ENCODE measurements around the gene C1S. TPM values are rescaled to one million over a fixed set of nuclear protein-coding genes. Genes with fewer than 3 reads are reported as not detected.

The C1S gene
- total RNA-seq, 4 donors from 2014 or later: 391 to 853 (median 638) TPM

DNA sequence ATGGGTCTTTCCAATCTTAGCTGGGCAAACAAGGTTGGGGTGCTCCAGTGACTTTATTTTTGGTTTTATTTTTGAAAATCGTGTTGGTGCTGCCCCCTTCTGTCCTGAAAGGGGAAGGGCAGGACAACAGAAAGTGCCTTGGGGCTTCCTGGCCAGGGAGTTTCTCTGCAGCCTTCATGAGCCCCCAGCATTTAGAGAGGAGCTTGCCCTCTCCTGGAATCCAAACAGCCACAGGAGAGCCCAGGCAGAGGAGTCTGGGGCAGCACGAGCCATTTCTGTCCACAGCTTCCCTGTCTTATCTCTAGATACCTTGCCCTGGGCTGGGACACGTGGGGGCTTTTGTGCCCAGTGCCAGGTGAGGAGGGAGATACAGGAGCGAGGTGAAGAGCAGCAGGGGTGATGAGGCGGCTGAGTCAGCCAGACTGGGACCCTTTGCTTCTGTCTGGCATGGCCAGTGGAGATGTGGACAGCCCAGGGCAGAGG lies 52.9 kb downstream of the C1S start:
- Histone ChIP-seq H3K27ac (peak overlapping the region in 1 of 4 donors; percentile 3), H3K4me3 (no peak overlapping the region), H3K27me3 (no peaks in the 10 kb centered on the region), H3K36me3 (peaks cover 0 to 39% of the 10 kb centered on the region in 2 donors), H3K9me3 (no peaks in the 10 kb centered on the region), H3K4me1 (peaks cover 0 to 36% (median 12%) of the 10 kb centered on the region in 3 donors)
- 0 to 22% methylated on average over 1 to 3 of the region's 5 CpGs for WGBS, 2 donors (ENCODE audit: low coverage in 1 of 2)
- peak in 3 of 4 experiments; percentile 82 to 94 (median 83) for TF ChIP-seq CTCF (IDR thresholded peaks at IDR 0.05)
- TF ChIP-seq POLR2AphosphoS5 (IDR thresholded peaks at IDR 0.05): no peak
- no peak for TF ChIP-seq EP300 (IDR thresholded peaks at IDR 0.05)
- no peak for ATAC-seq

DNA sequence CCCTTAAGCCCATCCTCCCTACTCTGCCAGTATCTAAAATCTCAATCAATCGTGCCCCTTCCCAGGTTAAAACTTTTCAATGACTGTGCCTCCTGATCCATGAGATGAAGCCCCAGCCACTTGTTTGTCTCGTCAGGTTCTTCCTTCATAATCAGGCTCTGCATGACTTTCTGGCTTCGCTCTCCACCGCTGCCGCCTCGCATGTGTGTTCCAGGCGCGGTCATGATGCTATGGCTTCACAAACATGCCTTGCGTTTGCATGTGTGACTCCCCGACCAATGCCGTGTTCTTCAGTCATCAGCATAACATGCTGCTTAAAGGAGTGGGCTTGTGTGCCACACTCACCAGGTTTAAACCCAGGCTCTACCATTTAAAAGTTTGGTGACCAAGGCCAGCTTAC lies 53.5 kb downstream of the C1S start:
- no peak for TF ChIP-seq CTCF (IDR thresholded peaks at IDR 0.05)
- no peak for TF ChIP-seq POLR2AphosphoS5 (IDR thresholded peaks at IDR 0.05)
- TF ChIP-seq EP300 (IDR thresholded peaks at IDR 0.05): no peak
- no peak for TF ChIP-seq POLR2A (IDR thresholded peaks at IDR 0.05)
- Histone ChIP-seq H3K36me3 (peaks cover 0 to 39% of the 10 kb centered on the region in 2 donors), H3K27ac (no peak overlapping the region), H3K9me3 (no peaks in the 10 kb centered on the region), H3K4me3 (no peak overlapping the region), H3K4me1 (peaks cover 0 to 36% (median 12%) of the 10 kb centered on the region in 3 donors), H3K27me3 (no peaks in the 10 kb centered on the region)
- WGBS, 2 donors (ENCODE audit: low coverage in 1 of 2): 80 to 93% methylated on average over 5 to 6 of the region's 11 CpGs
- no peak for ATAC-seq

DNA sequence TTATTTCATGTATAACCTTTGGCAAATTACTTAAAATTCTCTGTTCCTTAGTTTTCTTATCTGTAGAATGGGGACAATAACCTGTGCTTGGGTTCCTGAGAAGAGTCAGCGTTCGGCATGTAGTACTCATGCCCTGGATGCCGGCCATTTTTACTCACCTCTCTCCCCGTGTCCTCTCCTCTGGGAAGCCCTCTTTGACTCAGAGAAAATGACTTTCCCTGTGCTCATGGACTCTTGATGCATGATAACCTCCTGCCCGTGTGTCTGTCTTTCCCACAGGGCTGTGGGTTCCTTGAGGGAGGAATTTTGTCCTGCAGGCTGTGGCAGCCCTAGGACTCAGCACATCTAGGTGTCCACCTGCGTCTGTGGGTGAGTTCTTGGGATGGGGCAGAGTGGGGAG lies 54.3 kb downstream of the C1S start:
- Histone ChIP-seq H3K27ac (no peak overlapping the region), H3K36me3 (peaks cover 0 to 39% of the 10 kb centered on the region in 2 donors)
- 82 to 86% methylated on average over 5 of the region's 6 CpGs for WGBS, 2 donors (ENCODE audit: low coverage in 1 of 2)

GRCh38 chr12:7116196-7116595 lies 55.7 kb downstream of the C1S start:
- H3K36me3 ChIP-seq: peaks cover 0 to 39% of the 10 kb centered on the region in 2 donors
- no peak for ATAC-seq
- TF ChIP-seq POLR2AphosphoS5 (IDR thresholded peaks at IDR 0.05) (no peak), EP300 (IDR thresholded peaks at IDR 0.05) (no peak), CTCF (IDR thresholded peaks at IDR 0.05) (no peak), POLR2A (IDR thresholded peaks at IDR 0.05) (no peak)
- H3K4me1 ChIP-seq: peaks cover 0 to 24% (median 7%) of the 10 kb centered on the region in 3 donors
- H3K4me3 ChIP-seq: no peak overlapping the region
- WGBS, 2 donors (ENCODE audit: low coverage in 1 of 2): 76% methylated on average over 3 of the region's 3 CpGs; no CpG with 5 or more reads in 1 of the 2 donors
- H3K27me3 ChIP-seq: no peaks in the 10 kb centered on the region
- no peaks in the 10 kb centered on the region for H3K9me3 ChIP-seq
- H3K27ac ChIP-seq: no peak overlapping the region

More for the DNA sequence above, 54.3 kb downstream of the C1S start:
- ATAC-seq: no peak
- Histone ChIP-seq H3K4me3 (no peak overlapping the region), H3K9me3 (no peaks in the 10 kb centered on the region), H3K27me3 (no peaks in the 10 kb centered on the region), H3K4me1 (peaks cover 0 to 28% (median 7%) of the 10 kb centered on the region in 3 donors)
- TF ChIP-seq POLR2AphosphoS5 (IDR thresholded peaks at IDR 0.05) (no peak), POLR2A (IDR thresholded peaks at IDR 0.05) (no peak), CTCF (IDR thresholded peaks at IDR 0.05) (no peak), EP300 (IDR thresholded peaks at IDR 0.05) (no peak)

DNA sequence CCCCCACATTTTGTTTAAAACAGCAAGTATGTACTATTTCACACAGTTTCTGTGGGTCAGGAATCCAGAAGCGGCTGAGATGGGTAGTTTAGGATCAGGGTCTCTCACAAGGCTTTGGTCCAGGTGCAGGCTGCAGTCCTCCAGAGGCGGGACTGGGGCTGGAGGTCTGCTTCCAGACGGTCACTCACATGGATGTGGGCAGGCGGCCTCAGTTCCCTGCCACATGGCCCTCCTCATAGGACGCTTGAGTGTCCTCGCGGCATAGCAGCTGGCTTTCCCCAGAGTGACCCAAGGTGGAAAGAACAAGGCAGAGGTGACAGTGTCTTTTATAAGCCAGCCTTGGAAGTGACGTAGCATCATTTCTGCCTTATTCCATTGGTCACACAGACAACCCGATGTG lies 56.4 kb downstream of the C1S start:
- peaks cover 0 to 39% of the 10 kb centered on the region in 2 donors for H3K36me3 ChIP-seq
- WGBS, 2 donors (ENCODE audit: low coverage in 1 of 2): 94% methylated on average over 2 of the region's 9 CpGs; no CpG with 5 or more reads in 1 of the 2 donors
- no peak overlapping the region for H3K27ac ChIP-seq
- peaks cover 0 to 18% (median 7%) of the 10 kb centered on the region in 3 donors for H3K4me1 ChIP-seq
- ATAC-seq: no peak
- H3K9me3 ChIP-seq: no peaks in the 10 kb centered on the region
- H3K4me3 ChIP-seq: no peak overlapping the region
- TF ChIP-seq POLR2AphosphoS5 (IDR thresholded peaks at IDR 0.05) (no peak), POLR2A (IDR thresholded peaks at IDR 0.05) (no peak), EP300 (IDR thresholded peaks at IDR 0.05) (no peak), CTCF (IDR thresholded peaks at IDR 0.05) (no peak)
- H3K27me3 ChIP-seq: no peaks in the 10 kb centered on the region
